Parathyroid adenoma (tissue), 2 donors: ENCODE measurements around the gene ZP1.
"Not testable (repeated sequence)": the region's sequence is repeated elsewhere in the genome, so short reads cannot be mapped to it uniquely, and the experiment has no call there.

Experiments
- H2AFZ ChIP-seq: fragments of 300-600 bp; sonication (generic); one replicate; pipeline ENCODE4 v1.7.0; 2017; ENCODE audit warnings: antibody characterized with exemption, mild to moderate bottlenecking
- H3K27ac ChIP-seq: fragments of 300-600 bp; sonication (generic); one replicate; pipeline ENCODE4 v1.7.0; 2017
- H3K27me3 ChIP-seq: fragments of 300-600 bp; sonication (generic); one replicate; pipeline ENCODE4 v1.7.0; 2017; ENCODE audit warnings: low read length; ENCODE audit not compliant: control insufficient read depth, insufficient read depth
- H3K36me3 ChIP-seq: fragments of 300-600 bp; sonication (generic); one replicate; pipeline ENCODE4 v1.7.0; 2017; ENCODE audit warnings: low read length; ENCODE audit not compliant: control insufficient read depth, insufficient read depth
- H3K4me1 ChIP-seq: fragments of 300-600 bp; sonication (generic); one replicate; pipeline ENCODE4 v1.7.0; 2017; ENCODE audit warnings: control low read depth
- H3K4me2 ChIP-seq: fragments of 300-600 bp; sonication (generic); one replicate; pipeline ENCODE4 v1.7.0; 2017; ENCODE audit warnings: low read length
- H3K4me3 ChIP-seq: fragments of 300-600 bp; sonication (generic); one replicate; pipeline ENCODE4 v1.7.0; 2017; ENCODE audit warnings: low read depth, low read length
- H3K79me2 ChIP-seq: fragments of 300-600 bp; sonication (generic); one replicate; pipeline ENCODE4 v1.7.0; 2017; ENCODE audit warnings: control low read depth
- H3K9ac ChIP-seq: fragments of 300-600 bp; sonication (generic); one replicate; pipeline ENCODE4 v1.7.0; 2017; ENCODE audit warnings: mild to moderate bottlenecking
- H3K9me3 ChIP-seq: fragments of 300-600 bp; sonication (generic); one replicate; pipeline ENCODE4 v1.7.0; 2017; ENCODE audit warnings: low read length; ENCODE audit not compliant: control insufficient read depth
- TF ChIP-seq, protein P1 (sequence below): fragments of 300-600 bp; sonication (generic); IDR thresholded peaks from one replicate; pipeline ENCODE4 v1.7.0; 2017; ENCODE audit warnings: antibody characterized with exemption, mild to moderate bottlenecking
- donor health status: primary hyperparathyroidism.

The ZP1 gene

DNA sequence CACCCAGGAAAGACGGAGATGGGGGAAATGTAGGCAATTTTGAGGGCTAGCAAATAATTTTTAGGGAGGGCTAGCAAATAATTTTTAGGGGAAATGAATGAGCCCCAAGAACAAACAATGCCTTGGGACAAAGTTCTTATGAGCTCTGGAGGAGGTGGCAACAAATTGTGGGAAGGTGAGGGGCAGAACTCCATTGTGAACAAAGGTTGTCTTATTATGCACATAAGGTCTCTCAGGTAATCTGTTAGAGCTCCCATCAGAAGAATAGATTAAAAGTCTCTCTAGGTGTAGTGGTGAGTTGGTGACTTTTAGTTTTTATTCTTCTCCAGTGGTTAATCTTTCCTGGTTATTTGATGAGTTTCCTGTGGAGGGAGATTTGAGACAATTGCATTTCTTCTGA lies 41.5 kb downstream of the ZP1 start:
- no peak overlapping the region for H3K9ac ChIP-seq
- no peaks in the 10 kb centered on the region for H3K9me3 ChIP-seq
- H3K36me3 ChIP-seq, result no peaks in the 10 kb centered on the region
- no peaks in the 10 kb centered on the region for H3K27me3 ChIP-seq
- H3K27ac ChIP-seq, result no peak overlapping the region
- no peak overlapping the region for H3K4me3 ChIP-seq
- peaks cover 20% of the 10 kb centered on the region for H3K4me1 ChIP-seq
- H3K4me2 ChIP-seq, result no peak overlapping the region
- no peak overlapping the region for H2AFZ ChIP-seq
- H3K79me2 ChIP-seq, result peaks cover 25% of the 10 kb centered on the region
- TF ChIP-seq, protein P1, sequence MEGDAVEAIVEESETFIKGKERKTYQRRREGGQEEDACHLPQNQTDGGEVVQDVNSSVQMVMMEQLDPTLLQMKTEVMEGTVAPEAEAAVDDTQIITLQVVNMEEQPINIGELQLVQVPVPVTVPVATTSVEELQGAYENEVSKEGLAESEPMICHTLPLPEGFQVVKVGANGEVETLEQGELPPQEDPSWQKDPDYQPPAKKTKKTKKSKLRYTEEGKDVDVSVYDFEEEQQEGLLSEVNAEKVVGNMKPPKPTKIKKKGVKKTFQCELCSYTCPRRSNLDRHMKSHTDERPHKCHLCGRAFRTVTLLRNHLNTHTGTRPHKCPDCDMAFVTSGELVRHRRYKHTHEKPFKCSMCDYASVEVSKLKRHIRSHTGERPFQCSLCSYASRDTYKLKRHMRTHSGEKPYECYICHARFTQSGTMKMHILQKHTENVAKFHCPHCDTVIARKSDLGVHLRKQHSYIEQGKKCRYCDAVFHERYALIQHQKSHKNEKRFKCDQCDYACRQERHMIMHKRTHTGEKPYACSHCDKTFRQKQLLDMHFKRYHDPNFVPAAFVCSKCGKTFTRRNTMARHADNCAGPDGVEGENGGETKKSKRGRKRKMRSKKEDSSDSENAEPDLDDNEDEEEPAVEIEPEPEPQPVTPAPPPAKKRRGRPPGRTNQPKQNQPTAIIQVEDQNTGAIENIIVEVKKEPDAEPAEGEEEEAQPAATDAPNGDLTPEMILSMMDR, result no peak

DNA sequence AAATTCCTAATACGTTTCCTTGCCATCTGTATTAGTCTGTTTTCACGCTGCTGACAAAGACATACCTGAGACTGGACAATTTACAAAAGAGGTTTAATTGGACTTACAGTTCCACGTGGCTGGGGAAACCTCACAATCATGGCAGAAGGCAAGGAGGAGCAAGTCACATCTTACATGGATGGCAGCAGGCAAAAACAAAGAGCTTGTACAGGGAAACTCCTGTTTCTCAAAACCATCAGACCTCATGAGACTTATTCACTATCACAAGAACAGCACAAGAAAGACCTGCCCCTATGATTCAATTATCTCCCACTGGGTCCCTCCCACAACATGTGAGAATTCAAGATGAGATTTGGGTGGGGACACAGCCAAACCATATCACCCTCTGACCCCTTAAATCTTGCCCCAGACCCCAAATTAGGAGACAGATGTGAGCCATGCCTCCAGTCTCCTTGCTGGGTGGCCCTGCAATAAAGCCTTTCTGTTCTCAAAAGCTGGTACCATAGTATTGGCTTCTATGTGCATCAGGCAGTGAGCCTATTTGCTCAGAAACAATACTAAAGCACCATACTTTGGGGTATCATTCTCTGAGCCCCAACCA lies 42.4 kb downstream of the ZP1 start:
- H3K27ac ChIP-seq, H2AFZ ChIP-seq, H3K4me3 ChIP-seq, H3K36me3 ChIP-seq, H3K9me3 ChIP-seq, H3K9ac ChIP-seq, H3K27me3 ChIP-seq, H3K4me2 ChIP-seq: not testable (repeated sequence)
- H3K79me2 ChIP-seq, result peaks cover 16% of the 10 kb centered on the region
- peaks cover 16% of the 10 kb centered on the region for H3K4me1 ChIP-seq

DNA sequence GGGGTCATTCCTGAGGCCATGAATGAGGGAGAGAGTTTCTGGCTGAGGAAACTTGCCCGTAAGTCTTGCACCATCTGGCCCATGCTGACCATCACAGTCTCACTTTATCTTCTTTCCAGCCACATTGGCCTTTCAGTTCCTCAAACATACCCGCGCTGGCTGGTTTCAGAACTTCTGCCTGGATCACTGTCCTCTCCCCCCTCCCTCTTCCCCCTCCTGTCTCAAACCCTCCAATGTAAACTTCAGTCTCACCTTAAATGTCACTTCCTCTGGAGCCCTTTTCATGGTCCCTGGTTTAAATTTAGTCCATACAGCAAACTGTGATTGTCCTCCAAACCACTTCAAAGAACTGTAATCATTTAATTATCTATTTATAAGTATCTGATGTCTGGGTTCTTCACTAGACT lies 42.9 kb downstream of the ZP1 start:
- no peak overlapping the region for H3K27ac ChIP-seq
- H2AFZ ChIP-seq, result no peak overlapping the region
- TF ChIP-seq, protein P1, result no peak
- no peak overlapping the region for H3K4me2 ChIP-seq
- peaks cover 11% of the 10 kb centered on the region for H3K79me2 ChIP-seq
- no peaks in the 10 kb centered on the region for H3K9me3 ChIP-seq
- no peaks in the 10 kb centered on the region for H3K36me3 ChIP-seq
- H3K4me3 ChIP-seq, result no peak overlapping the region
- H3K4me1 ChIP-seq, result peaks cover 11% of the 10 kb centered on the region
- no peaks in the 10 kb centered on the region for H3K27me3 ChIP-seq
- H3K9ac ChIP-seq, result no peak overlapping the region

DNA sequence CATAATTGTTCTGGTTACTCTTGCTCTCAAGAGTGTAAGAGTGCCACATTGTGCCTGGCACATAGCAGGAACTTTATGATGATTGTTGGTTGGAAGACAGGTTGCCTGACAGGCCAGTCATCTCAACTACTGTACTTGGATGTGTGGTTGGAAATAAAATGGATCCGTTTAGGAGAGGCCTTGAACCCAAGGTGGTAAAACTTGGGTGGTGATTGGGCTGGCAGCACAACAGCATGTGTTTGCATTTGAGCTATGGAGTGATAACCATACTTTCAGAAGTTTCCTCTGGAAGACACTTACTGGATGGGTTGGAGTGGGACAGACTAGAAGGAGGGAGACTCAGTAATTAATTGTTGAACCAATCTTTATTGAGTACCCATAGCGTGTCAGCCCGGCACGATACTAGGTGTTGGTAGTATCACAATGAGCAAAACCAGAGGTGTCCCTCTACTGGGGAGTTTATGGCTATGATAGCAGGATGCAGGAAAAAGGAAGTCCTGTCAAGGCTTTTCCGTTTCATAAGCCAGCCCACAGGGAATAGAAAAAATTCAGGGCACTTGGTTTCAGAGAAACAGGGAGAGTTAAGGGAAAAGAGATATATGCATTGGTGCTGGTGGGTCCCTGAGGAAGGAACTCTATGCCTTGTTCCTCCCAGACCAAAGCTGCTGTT lies 43.5 kb downstream of the ZP1 start:
- H3K79me2 ChIP-seq, result peaks cover 5% of the 10 kb centered on the region
- no peak overlapping the region for H2AFZ ChIP-seq
- H3K36me3 ChIP-seq, result no peaks in the 10 kb centered on the region
- no peak overlapping the region for H3K4me2 ChIP-seq
- TF ChIP-seq, protein P1, result no peak
- H3K4me3 ChIP-seq, result no peak overlapping the region
- no peaks in the 10 kb centered on the region for H3K27me3 ChIP-seq
- H3K4me1 ChIP-seq, result peaks cover 11% of the 10 kb centered on the region
- H3K27ac ChIP-seq, result peak overlapping the region; percentile 44
- H3K9me3 ChIP-seq, result no peaks in the 10 kb centered on the region
- no peak overlapping the region for H3K9ac ChIP-seq

DNA sequence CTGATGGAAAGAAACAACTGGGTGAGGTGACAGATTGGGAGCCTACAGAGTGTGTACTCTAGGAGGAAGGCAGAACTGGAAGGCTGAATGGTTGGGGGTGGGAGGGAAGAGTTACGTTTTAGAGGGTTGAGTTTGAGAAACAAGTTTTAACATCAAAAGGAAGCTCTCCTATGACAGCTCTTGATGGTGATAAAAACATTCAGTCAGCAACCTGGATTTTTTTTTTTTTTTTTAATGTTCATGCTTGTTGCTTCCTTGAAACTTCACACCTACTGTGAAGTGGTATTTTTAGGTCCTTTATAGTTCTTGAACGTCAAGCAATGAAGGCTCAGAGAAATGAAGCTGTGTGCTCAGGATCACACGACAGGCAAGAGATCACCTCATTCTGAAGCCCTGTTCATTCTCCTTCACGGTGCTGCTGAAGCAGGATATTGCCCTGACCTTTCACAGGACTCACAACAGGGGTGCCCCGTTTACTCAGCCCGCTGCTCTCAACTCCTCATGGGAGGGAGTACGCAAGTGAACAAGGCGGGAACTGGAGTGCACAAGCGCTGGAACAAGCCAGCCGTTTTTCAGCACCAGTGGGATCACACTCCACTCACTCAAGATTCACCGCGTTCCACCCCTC lies 45.0 kb downstream of the ZP1 start:
- no peak overlapping the region for H3K4me2 ChIP-seq
- no peaks in the 10 kb centered on the region for H3K36me3 ChIP-seq
- H3K79me2 ChIP-seq, result peaks cover 3% of the 10 kb centered on the region
- H3K27ac ChIP-seq, result peak overlapping the region; percentile 94
- peak overlapping the region; percentile 96 for H2AFZ ChIP-seq
- H3K27me3 ChIP-seq, result no peaks in the 10 kb centered on the region
- TF ChIP-seq, protein P1, result no peak
- no peaks in the 10 kb centered on the region for H3K9me3 ChIP-seq
- H3K4me1 ChIP-seq, result peaks cover 13% of the 10 kb centered on the region
- H3K4me3 ChIP-seq, result no peak overlapping the region
- H3K9ac ChIP-seq, result no peak overlapping the region
